HepG2 (cell line): ENCODE data around the gene G6PC3. TPM values are rescaled to one million over a fixed set of nuclear protein-coding genes. Genes with fewer than 3 reads are reported as not detected.
A peak's percentile ranks its signal among the peaks of the same experiment; 100 is the strongest.

ENCODE experiments used
- AHR ChIP-seq: IDR thresholded peaks from 2 replicates; pipeline ENCODE4 v1.6.1; 2018; ENCODE audit warnings: missing genetic modification reagents, missing compliant biosample characterization
- CBX2 ChIP-seq, 2 experiments: fragments of 200-600 bp in 1 of 2; sonication (generic); formaldehyde crosslinking in 1 of 2; IDR thresholded peaks; 2 replicates each; pipeline versions ENCODE4 v1.7.0 to v1.8.1; 2018 to 2022; ENCODE audit warnings: low read depth in 2 of 2, low read length in 1 of 2, mild to moderate bottlenecking in 1 of 2, missing genetic modification reagents in 1 of 2
- FOXA1 ChIP-seq, 2 experiments: fragments of 450-650 bp in 1 of 2; sonication (generic) in 1 of 2; formaldehyde crosslinking in 1 of 2; IDR thresholded peaks; 2 replicates each; pipeline versions ENCODE4 v1.4.0 to v1.6.1; 2016 to 2020; ENCODE audit warnings: missing genetic modification reagents in 1 of 2
- HES4 ChIP-seq: sonication (generic); formaldehyde crosslinking; IDR thresholded peaks from 2 replicates; pipeline ENCODE4 v1.9.0; 2021; ENCODE audit warnings: mild to moderate bottlenecking, missing genetic modification reagents, borderline replicate concordance
- JUND ChIP-seq: sonication (generic); formaldehyde crosslinking; IDR thresholded peaks from 2 replicates; pipeline ENCODE4 v1.8.0; 2022; ENCODE audit warnings: mild to moderate bottlenecking, missing genetic modification reagents
- KAT7 ChIP-seq: IDR thresholded peaks from 2 replicates; pipeline ENCODE4 v1.6.1; 2018; ENCODE audit warnings: borderline replicate concordance, missing compliant biosample characterization
- MLX ChIP-seq: IDR thresholded peaks from 2 replicates; pipeline ENCODE4 v1.6.1; 2016
- RARA ChIP-seq: IDR thresholded peaks from 2 replicates; pipeline ENCODE4 v1.6.1; 2016; ENCODE audit warnings: missing genetic modification reagents, missing compliant biosample characterization
- RARG ChIP-seq: sonication (generic); formaldehyde crosslinking; IDR thresholded peaks from 2 replicates; pipeline ENCODE4 v1.4.0; 2020; ENCODE audit warnings: low read depth, mild to moderate bottlenecking, missing genetic modification reagents
- RFX3 ChIP-seq: IDR thresholded peaks from 2 replicates; pipeline ENCODE4 v1.6.1; 2016; ENCODE audit warnings: missing biosample characterization, missing genetic modification reagents
- SP2 ChIP-seq: sonication (generic); formaldehyde crosslinking; IDR thresholded peaks from 2 replicates; pipeline ENCODE4 v1.5.1; 2020; ENCODE audit warnings: mild to moderate bottlenecking, missing genetic modification reagents
- ZNF34 ChIP-seq: sonication (generic); formaldehyde crosslinking; IDR thresholded peaks from 2 replicates; pipeline ENCODE4 v1.4.0; 2020; ENCODE audit warnings: mild to moderate bottlenecking, missing genetic modification reagents, borderline replicate concordance
- ZNF510 ChIP-seq: sonication (generic); formaldehyde crosslinking; IDR thresholded peaks from 2 replicates; pipeline ENCODE4 v1.4.0; 2020; ENCODE audit warnings: low read depth, mild to moderate bottlenecking, missing genetic modification reagents
- ZNF614 ChIP-seq: IDR thresholded peaks from 2 replicates; pipeline ENCODE4 v1.6.1; 2018; ENCODE audit warnings: missing biosample characterization, missing genetic modification reagents, inconsistent platforms, borderline replicate concordance
- ZNF775 ChIP-seq: sonication (generic); formaldehyde crosslinking; IDR thresholded peaks from 2 replicates; pipeline ENCODE4 v1.4.0; 2020; ENCODE audit warnings: missing genetic modification reagents, mild to moderate bottlenecking, moderate library complexity, borderline replicate concordance
- ZSCAN9 ChIP-seq: IDR thresholded peaks from 2 replicates; pipeline ENCODE4 v1.6.1; 2016; ENCODE audit warnings: borderline replicate concordance
- polyA plus RNA-seq, 8 experiments: library from polyadenylated mRNA; depleted of rRNA in 3 of 8; stranded (reverse) in 7 of 8; unstranded in 1 of 8; fragments of >200 nt; fragmentation: Illumina TruSeq in 4 of 8; extraction: Trizol in 4 of 8; gene quantifications; 2 replicates each; pipeline versions ENCODE4 v1.2.1 to v1.2.3, GENCODE V29; 2011 to 2016; ENCODE audit warnings: low read depth in 4 of 8, missing spikeins in 1 of 8, mixed read lengths in 1 of 8; ENCODE audit not compliant: insufficient read depth in 1 of 8
- total RNA-seq, 5 experiments: library from RNA; depleted of rRNA; stranded (reverse); fragments of >200 nt; fragmentation: Illumina TruSeq; extraction: Trizol; gene quantifications; 2 replicates each; pipeline ENCODE4 v1.2.3, GENCODE V29; 2016; ENCODE audit warnings: low read depth in 1 of 5
- TF ChIP-seq, protein P1 (sequence below): sonication (generic); formaldehyde crosslinking; IDR thresholded peaks from 2 replicates; pipeline ENCODE4 v1.8.1; 2022; ENCODE audit warnings: low read depth, mild to moderate bottlenecking, missing genetic modification reagents
- TF ChIP-seq, protein P2 (sequence below), 2 experiments: sonication (generic) in 1 of 2; formaldehyde crosslinking in 1 of 2; IDR thresholded peaks; 2 replicates each; pipeline versions ENCODE4 v1.6.1 to v1.9.0; 2014 to 2022; ENCODE audit warnings: antibody characterized with exemption in 1 of 2, borderline replicate concordance in 1 of 2, inconsistent platforms in 1 of 2, low read depth in 1 of 2, missing genetic modification reagents in 1 of 2

G6PC3 gene
- total and polyA plus RNA-seq, 2 of the 13 experiments (the other 11 are each of a cell fraction or from before 2014, with no cell fraction given), result 38.5 to 75.8 TPM

DNA sequence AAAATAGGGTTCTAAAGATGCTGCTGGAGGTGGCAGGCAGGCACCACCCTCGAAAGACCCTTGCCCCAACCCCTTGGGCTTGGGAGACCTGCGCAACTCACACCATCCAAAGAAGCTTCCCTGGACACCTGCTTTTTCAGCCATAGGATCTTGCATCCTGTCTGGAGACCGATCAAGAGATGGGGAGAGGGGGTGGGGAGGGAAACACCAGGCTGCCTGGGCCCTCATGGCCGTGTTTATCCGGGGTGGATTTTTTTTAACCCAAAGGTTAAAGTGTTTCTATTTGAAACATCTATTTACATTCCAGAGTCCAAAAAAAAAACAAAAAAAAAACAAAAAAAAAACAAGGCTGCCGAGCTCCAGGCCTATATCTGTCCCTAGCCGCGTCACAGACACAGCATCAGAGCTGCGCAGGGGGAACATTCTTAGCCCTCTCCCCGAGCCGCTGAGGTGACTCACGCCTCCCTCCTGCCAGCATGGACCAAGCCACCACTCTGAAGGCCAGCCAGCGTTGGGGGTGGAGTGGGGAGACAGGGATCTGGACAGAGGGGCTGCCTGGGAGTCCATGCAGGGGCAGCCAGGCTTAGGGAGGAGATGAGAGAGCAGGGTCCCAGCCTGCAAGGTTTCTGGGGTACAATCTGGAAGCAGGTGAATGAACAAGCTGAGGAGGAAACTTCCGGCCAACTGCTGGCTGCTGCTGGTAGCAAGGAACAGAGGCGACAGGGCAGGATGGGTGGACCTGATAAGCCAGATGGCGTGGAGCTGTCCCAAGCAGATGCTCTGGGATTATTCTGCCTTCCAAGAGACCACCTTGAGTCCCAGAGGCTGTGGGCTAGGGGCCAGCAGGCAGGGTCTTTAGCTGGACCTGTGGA is 38.1 kb downstream of the G6PC3 start (continued):
- 0 out of 2 replicates have a peak, but pooled peaks have one; percentile 38 for TF ChIP-seq MLX (CRISPR knock-in tag)
- peak; percentile 91 for TF ChIP-seq JUND
- no peak for TF ChIP-seq SP2 (CRISPR knock-in tag)
- no peak for TF ChIP-seq HES4 (CRISPR knock-in tag)
- TF ChIP-seq ZSCAN9 (CRISPR knock-in tag), result peak; percentile 55; the same call in 1 of the 2 replicates
- TF ChIP-seq, protein P1, sequence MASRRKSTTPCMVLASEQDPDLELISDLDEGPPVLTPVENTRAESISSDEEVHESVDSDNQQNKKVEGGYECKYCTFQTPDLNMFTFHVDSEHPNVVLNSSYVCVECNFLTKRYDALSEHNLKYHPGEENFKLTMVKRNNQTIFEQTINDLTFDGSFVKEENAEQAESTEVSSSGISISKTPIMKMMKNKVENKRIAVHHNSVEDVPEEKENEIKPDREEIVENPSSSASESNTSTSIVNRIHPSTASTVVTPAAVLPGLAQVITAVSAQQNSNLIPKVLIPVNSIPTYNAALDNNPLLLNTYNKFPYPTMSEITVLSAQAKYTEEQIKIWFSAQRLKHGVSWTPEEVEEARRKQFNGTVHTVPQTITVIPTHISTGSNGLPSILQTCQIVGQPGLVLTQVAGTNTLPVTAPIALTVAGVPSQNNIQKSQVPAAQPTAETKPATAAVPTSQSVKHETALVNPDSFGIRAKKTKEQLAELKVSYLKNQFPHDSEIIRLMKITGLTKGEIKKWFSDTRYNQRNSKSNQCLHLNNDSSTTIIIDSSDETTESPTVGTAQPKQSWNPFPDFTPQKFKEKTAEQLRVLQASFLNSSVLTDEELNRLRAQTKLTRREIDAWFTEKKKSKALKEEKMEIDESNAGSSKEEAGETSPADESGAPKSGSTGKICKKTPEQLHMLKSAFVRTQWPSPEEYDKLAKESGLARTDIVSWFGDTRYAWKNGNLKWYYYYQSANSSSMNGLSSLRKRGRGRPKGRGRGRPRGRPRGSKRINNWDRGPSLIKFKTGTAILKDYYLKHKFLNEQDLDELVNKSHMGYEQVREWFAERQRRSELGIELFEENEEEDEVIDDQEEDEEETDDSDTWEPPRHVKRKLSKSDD (CRISPR knock-in tag), result 0 out of 2 replicates have a peak, but pooled peaks have one; percentile 59
- peak; percentile 91; the same call in 1 of the 2 replicates for TF ChIP-seq ZNF614 (CRISPR knock-in tag)
- TF ChIP-seq RFX3, result no peak
- peak; percentile 59; the same call in 1 of the 2 replicates for TF ChIP-seq FOXA1 (IDR thresholded peaks at IDR 0.05)
- TF ChIP-seq FOXA1 (CRISPR knock-in tag; IDR thresholded peaks at IDR 0.05), result peak; percentile 52; the same call in 1 of the 2 replicates
- no peak for TF ChIP-seq RARG (CRISPR knock-in tag)
- TF ChIP-seq RARA, result peak; percentile 84
- peak; percentile 70 for TF ChIP-seq KAT7 (CRISPR knock-in tag)
- peak; percentile 82; the same call in 1 of the 2 replicates for TF ChIP-seq ZNF510 (CRISPR knock-in tag)
- TF ChIP-seq ZNF775 (CRISPR knock-in tag), result 0 out of 2 replicates have a peak, but pooled peaks have one; percentile 69
- TF ChIP-seq CBX2 (IDR thresholded peaks at IDR 0.05; ENCODE audit: low read depth, low read length), result no peak
- no peak for TF ChIP-seq CBX2 (CRISPR knock-in tag; IDR thresholded peaks at IDR 0.05; ENCODE audit: low read depth)
- peak; percentile 25; the same call in 1 of the 2 replicates for TF ChIP-seq AHR
- TF ChIP-seq, protein P2, sequence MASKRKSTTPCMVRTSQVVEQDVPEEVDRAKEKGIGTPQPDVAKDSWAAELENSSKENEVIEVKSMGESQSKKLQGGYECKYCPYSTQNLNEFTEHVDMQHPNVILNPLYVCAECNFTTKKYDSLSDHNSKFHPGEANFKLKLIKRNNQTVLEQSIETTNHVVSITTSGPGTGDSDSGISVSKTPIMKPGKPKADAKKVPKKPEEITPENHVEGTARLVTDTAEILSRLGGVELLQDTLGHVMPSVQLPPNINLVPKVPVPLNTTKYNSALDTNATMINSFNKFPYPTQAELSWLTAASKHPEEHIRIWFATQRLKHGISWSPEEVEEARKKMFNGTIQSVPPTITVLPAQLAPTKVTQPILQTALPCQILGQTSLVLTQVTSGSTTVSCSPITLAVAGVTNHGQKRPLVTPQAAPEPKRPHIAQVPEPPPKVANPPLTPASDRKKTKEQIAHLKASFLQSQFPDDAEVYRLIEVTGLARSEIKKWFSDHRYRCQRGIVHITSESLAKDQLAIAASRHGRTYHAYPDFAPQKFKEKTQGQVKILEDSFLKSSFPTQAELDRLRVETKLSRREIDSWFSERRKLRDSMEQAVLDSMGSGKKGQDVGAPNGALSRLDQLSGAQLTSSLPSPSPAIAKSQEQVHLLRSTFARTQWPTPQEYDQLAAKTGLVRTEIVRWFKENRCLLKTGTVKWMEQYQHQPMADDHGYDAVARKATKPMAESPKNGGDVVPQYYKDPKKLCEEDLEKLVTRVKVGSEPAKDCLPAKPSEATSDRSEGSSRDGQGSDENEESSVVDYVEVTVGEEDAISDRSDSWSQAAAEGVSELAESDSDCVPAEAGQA (IDR thresholded peaks at IDR 0.05; ENCODE audit: low read depth), result 0 out of 2 replicates have a peak, but pooled peaks have one; percentile 13
- TF ChIP-seq, protein P2 (CRISPR knock-in tag; IDR thresholded peaks at IDR 0.05; ENCODE audit: borderline replicate concordance), result no peak
- TF ChIP-seq ZNF34 (CRISPR knock-in tag), result peak; percentile 96
